A549 (cell line): ENCODE data around the gene GPATCH2.

ENCODE experiments used
- CEBPB ChIP-seq, 2 experiments: fragments of >200 bp in 1 of 2; sonication (Bioruptor Twin) in 1 of 2; formaldehyde crosslinking in 1 of 2; IDR thresholded peaks; 2 replicates each; pipeline ENCODE4 v1.6.1; 2012 to 2016
- CHD2 ChIP-seq: fragments of 150-350 bp; IDR thresholded peaks from 2 replicates; pipeline ENCODE4 v1.6.1; 2014; ENCODE audit warnings: low read length; ENCODE audit not compliant: partially characterized antibody
- CTCF ChIP-seq: fragments of >200 bp; sonication (Bioruptor Twin); formaldehyde crosslinking; IDR thresholded peaks from 3 replicates; pipeline ENCODE4 v1.5.1; 2016
- EHMT2 ChIP-seq: fragments of 200-600 bp; sonication (generic); IDR thresholded peaks from 2 replicates; pipeline ENCODE4 v1.6.1; 2016; ENCODE audit warnings: antibody characterized with exemption, low read depth, mild to moderate bottlenecking, moderate library complexity
- HDAC2 ChIP-seq: fragments of 200-600 bp; sonication (generic); IDR thresholded peaks from 2 replicates; pipeline ENCODE4 v1.6.1; 2016
- PBX3 ChIP-seq: IDR thresholded peaks from 2 replicates; pipeline ENCODE4 v1.6.1; 2012
- POLR2A ChIP-seq: IDR thresholded peaks from 2 replicates; pipeline ENCODE4 v1.6.1; 2012; ENCODE audit warnings: mild to moderate bottlenecking, low read length
- RAD21 ChIP-seq, 2 experiments: fragments of >200 bp in 1 of 2; sonication (Bioruptor Twin) in 1 of 2; formaldehyde crosslinking in 1 of 2; IDR thresholded peaks in 1 of 2; conservative IDR thresholded peaks in 1 of 2; 2 replicates in 1 of 2; 3 replicates in 1 of 2; pipeline ENCODE4 v1.6.1; 2012 to 2018; ENCODE audit warnings: inconsistent platforms in 1 of 2
- RFX5 ChIP-seq: fragments of 450-650 bp; IDR thresholded peaks from 2 replicates; pipeline ENCODE4 v1.7.1; 2014; ENCODE audit warnings: antibody characterized with exemption, mild to moderate bottlenecking, moderate library complexity

GRCh38 chr1:217647791-217648190 lies 16.9 kb upstream of the GPATCH2 start:
- TF ChIP-seq CTCF: no peak
- no peak for TF ChIP-seq EHMT2
- no peak for TF ChIP-seq RAD21 (conservative IDR thresholded peaks at IDR 0.05 in 1 of 2, IDR thresholded peaks at IDR 0.05 in 1 of 2)
- TF ChIP-seq CEBPB (IDR thresholded peaks at IDR 0.05): no peak
- TF ChIP-seq POLR2A: no peak
- no peak for TF ChIP-seq RFX5
- no peak for TF ChIP-seq PBX3
- no peak for TF ChIP-seq HDAC2
- TF ChIP-seq CHD2: no peak
